Neural cell (in vitro differentiated cells): ENCODE results near the gene SV2B.

Experiments
- CTCF ChIP-seq: fragments of 450-650 bp; IDR thresholded peaks from 2 replicates; pipeline ENCODE4 v1.5.1; 2014; ENCODE audit warnings: antibody characterized with exemption, mild to moderate bottlenecking, moderate library complexity; ENCODE audit not compliant: poor library complexity, severe bottlenecking
- EP300 ChIP-seq: fragments of 450-650 bp; conservative IDR thresholded peaks from 2 replicates; pipeline ENCODE4 v1.6.1; 2014; ENCODE audit warnings: antibody characterized with exemption, mild to moderate bottlenecking, moderate library complexity; ENCODE audit not compliant: poor library complexity, severe bottlenecking
- EZH2 ChIP-seq: fragments of 200-600, 300-800 bp; shearing (Covaris generic), sonication (generic); IDR thresholded peaks from 2 replicates; pipeline ENCODE4 v1.6.1; 2014; ENCODE audit warnings: antibody characterized with exemption, low read length, borderline replicate concordance, mild to moderate bottlenecking; ENCODE audit not compliant: insufficient read depth, poor library complexity, severe bottlenecking
- MXI1 ChIP-seq: fragments of 450-650 bp; conservative IDR thresholded peaks from 2 replicates; pipeline ENCODE4 v1.6.1; 2014; ENCODE audit warnings: antibody characterized with exemption, mild to moderate bottlenecking; ENCODE audit not compliant: poor library complexity, severe bottlenecking
- POLR2AphosphoS5 ChIP-seq: IDR thresholded peaks from 2 replicates; pipeline ENCODE4 v1.6.1; 2012
- SMC3 ChIP-seq: fragments of 450-650 bp; conservative IDR thresholded peaks from 2 replicates; pipeline ENCODE4 v1.6.1; 2014; ENCODE audit warnings: antibody characterized with exemption, mild to moderate bottlenecking, moderate library complexity; ENCODE audit not compliant: poor library complexity

GRCh38 chr15:91252756-91253155 is 152.7 kb downstream of the SV2B start:
- TF ChIP-seq MXI1 (no peak), EP300 (no peak), CTCF (no peak), POLR2AphosphoS5 (no peak), SMC3 (no peak), EZH2 (no peak)
